Type B pancreatic cell (in vitro differentiated cells): Measurements from ENCODE around the gene INSIG2. TPM values are rescaled to one million over a fixed set of nuclear protein-coding genes. Genes with fewer than 3 reads are reported as not detected.

Experiments used
- DNase-seq: peaks from one replicate; pipeline ENCODE4 v3.0.0; 2021; ENCODE audit warnings: mixed read lengths; ENCODE audit not compliant: unreplicated experiment; ENCODE audit errors: extremely low spot score
- H3K27ac Mint-ChIP-seq: 2 replicates; pipeline ENCODE4 v1.8.0; 2021; ENCODE audit warnings: mild to moderate bottlenecking, mixed read lengths
- H3K27me3 Mint-ChIP-seq: 2 replicates; pipeline ENCODE4 v1.8.0; 2021; ENCODE audit warnings: mixed read lengths
- H3K36me3 Mint-ChIP-seq: 2 replicates; pipeline ENCODE4 v1.8.0; 2021; ENCODE audit warnings: mixed read lengths
- H3K4me1 Mint-ChIP-seq: one replicate; pipeline ENCODE4 v1.8.0; 2021; ENCODE audit warnings: mixed read lengths; ENCODE audit not compliant: unreplicated experiment
- H3K4me3 Mint-ChIP-seq: 2 replicates; pipeline ENCODE4 v1.8.0; 2021; ENCODE audit warnings: mild to moderate bottlenecking, mixed read lengths
- H3K9me3 Mint-ChIP-seq: 2 replicates; pipeline ENCODE4 v1.8.0; 2021; ENCODE audit warnings: mixed read lengths
- total RNA-seq: library from RNA; stranded (reverse); gene quantifications from 2 replicates; pipeline ENCODE4 v1.2.1, GENCODE V29; 2021; ENCODE audit warnings: low replicate concordance
- TF ChIP-seq, protein P1 (sequence below): fragments of 200-600 bp; sonication (generic); conservative IDR thresholded peaks from 2 replicates; pipeline ENCODE4 v1.5.0; 2021; ENCODE audit warnings: antibody characterized with exemption, mild to moderate bottlenecking

The INSIG2 gene
- total RNA-seq, 1 donor from 2014 or later, result 18.7 TPM

DNA sequence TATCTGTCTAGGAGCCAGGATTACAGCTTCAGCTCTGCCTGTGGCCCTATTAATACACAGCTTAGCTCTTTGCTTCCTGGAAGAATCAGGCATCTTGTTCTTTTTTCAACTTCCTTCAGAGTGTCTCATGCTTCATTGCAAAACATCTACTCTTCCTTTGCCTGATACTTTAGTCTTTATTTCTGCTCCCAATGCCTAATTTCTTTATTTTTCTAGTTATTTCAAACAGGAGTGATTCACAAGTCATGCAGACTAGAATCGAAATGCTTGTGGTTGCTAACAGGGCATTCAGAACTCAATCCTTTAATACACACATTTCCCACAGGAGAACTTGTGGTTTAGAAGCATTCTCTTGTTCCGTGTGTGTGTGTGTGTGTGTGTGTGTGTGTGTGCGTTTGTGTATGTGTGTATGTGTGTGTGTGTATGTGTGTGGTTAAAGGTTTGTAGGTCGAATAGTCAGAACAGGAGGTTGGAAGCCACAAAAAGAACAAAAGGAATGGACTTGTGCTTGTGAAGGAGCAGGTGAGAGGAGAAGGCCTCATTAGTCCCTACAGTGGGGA, 28.3 kb upstream of the INSIG2 start:
- H3K4me3 Mint-ChIP-seq, result no peak overlapping the region
- DNase-seq, result no peak
- H3K4me1 Mint-ChIP-seq, result no peaks in the 10 kb centered on the region
- TF ChIP-seq, protein P1, sequence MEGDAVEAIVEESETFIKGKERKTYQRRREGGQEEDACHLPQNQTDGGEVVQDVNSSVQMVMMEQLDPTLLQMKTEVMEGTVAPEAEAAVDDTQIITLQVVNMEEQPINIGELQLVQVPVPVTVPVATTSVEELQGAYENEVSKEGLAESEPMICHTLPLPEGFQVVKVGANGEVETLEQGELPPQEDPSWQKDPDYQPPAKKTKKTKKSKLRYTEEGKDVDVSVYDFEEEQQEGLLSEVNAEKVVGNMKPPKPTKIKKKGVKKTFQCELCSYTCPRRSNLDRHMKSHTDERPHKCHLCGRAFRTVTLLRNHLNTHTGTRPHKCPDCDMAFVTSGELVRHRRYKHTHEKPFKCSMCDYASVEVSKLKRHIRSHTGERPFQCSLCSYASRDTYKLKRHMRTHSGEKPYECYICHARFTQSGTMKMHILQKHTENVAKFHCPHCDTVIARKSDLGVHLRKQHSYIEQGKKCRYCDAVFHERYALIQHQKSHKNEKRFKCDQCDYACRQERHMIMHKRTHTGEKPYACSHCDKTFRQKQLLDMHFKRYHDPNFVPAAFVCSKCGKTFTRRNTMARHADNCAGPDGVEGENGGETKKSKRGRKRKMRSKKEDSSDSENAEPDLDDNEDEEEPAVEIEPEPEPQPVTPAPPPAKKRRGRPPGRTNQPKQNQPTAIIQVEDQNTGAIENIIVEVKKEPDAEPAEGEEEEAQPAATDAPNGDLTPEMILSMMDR, result no peak
- H3K27ac Mint-ChIP-seq, result no peak overlapping the region
- no peaks in the 10 kb centered on the region for H3K36me3 Mint-ChIP-seq
- no peaks in the 10 kb centered on the region for H3K9me3 Mint-ChIP-seq
- H3K27me3 Mint-ChIP-seq, result peaks cover 32% of the 10 kb centered on the region

- no peak for DNase-seq
- Mint-ChIP-seq H3K9me3 (no peaks in the 10 kb centered on the region), H3K36me3 (no peaks in the 10 kb centered on the region), H3K27ac (no peak overlapping the region), H3K27me3 (peaks cover 27% of the 10 kb centered on the region), H3K4me3 (no peak overlapping the region), H3K4me1 (no peaks in the 10 kb centered on the region)
- TF ChIP-seq, protein P1, result peak; percentile 45
Measured at GRCh38 chr2:118061135-118061955, 26.9 kb upstream of the INSIG2 start.

DNA sequence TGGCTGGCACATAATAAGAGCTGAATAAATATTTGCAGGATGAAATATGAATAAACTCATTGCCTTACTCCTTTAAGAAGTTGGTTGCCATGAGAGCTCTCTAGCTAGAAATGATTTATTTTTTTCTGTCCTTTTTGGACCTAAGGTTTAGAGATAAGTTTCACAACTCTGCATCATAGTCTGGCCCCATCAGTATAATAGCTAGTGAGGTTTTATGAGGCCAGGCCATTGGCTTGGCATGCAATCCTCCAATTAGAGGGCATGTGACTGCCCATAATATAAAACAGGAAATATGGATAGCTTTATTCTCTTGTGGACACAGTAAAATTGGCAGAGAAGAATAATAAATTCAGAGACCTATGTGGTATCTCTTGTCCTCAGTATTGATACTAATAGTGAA, 26.2 kb upstream of the INSIG2 start:
- no peak overlapping the region for H3K4me3 Mint-ChIP-seq
- H3K4me1 Mint-ChIP-seq, result no peaks in the 10 kb centered on the region
- no peak for DNase-seq
- TF ChIP-seq, protein P1, result no peak
- no peaks in the 10 kb centered on the region for H3K9me3 Mint-ChIP-seq
- no peak overlapping the region for H3K27ac Mint-ChIP-seq
- H3K36me3 Mint-ChIP-seq, result no peaks in the 10 kb centered on the region
- peaks cover 27% of the 10 kb centered on the region for H3K27me3 Mint-ChIP-seq

DNA sequence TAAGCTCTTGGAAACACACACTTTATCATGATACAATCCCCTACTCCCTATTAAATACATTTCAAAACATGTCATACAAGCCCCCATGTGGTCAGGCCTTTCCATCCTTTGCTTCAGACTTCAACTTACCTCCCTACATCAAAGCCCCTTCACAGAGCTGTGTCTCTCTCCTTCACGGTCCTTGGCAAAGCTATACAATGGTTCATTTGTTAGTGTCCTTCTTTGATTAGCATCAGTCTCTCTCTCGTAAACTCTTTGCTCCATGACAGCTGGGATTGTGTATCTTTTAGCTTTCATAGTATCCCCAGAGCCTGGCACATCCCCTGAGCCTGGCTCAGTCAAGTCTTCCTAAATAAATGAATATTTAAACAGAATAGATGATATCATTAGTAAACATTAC, 25.6 kb upstream of the INSIG2 start:
- Mint-ChIP-seq H3K36me3 (no peaks in the 10 kb centered on the region), H3K27me3 (peaks cover 27% of the 10 kb centered on the region), H3K27ac (no peak overlapping the region), H3K4me1 (no peaks in the 10 kb centered on the region), H3K9me3 (no peaks in the 10 kb centered on the region), H3K4me3 (no peak overlapping the region)
- TF ChIP-seq, protein P1, result no peak
- DNase-seq, result no peak

GRCh38 chr2:118065015-118065706, 23.1 kb upstream of the INSIG2 start:
- TF ChIP-seq, protein P1, result no peak
- no peaks in the 10 kb centered on the region for H3K4me1 Mint-ChIP-seq
- H3K36me3 Mint-ChIP-seq, result no peaks in the 10 kb centered on the region
- no peak for DNase-seq
- H3K27me3 Mint-ChIP-seq, result peaks cover 28% of the 10 kb centered on the region
- no peaks in the 10 kb centered on the region for H3K9me3 Mint-ChIP-seq
- H3K27ac Mint-ChIP-seq, result no peak overlapping the region
- no peak overlapping the region for H3K4me3 Mint-ChIP-seq
